ENCODE measurements around the gene TUBGCP6. TPM values are rescaled to one million over a fixed set of nuclear protein-coding genes. Genes with fewer than 3 reads are reported as not detected.
"Not testable (repeated sequence)": the region's sequence is repeated elsewhere in the genome, so short reads cannot be mapped to it uniquely, and the experiment has no call there.

TUBGCP6 gene
- polyA plus RNA-seq, 1 donor = 27.3 TPM

DNA sequence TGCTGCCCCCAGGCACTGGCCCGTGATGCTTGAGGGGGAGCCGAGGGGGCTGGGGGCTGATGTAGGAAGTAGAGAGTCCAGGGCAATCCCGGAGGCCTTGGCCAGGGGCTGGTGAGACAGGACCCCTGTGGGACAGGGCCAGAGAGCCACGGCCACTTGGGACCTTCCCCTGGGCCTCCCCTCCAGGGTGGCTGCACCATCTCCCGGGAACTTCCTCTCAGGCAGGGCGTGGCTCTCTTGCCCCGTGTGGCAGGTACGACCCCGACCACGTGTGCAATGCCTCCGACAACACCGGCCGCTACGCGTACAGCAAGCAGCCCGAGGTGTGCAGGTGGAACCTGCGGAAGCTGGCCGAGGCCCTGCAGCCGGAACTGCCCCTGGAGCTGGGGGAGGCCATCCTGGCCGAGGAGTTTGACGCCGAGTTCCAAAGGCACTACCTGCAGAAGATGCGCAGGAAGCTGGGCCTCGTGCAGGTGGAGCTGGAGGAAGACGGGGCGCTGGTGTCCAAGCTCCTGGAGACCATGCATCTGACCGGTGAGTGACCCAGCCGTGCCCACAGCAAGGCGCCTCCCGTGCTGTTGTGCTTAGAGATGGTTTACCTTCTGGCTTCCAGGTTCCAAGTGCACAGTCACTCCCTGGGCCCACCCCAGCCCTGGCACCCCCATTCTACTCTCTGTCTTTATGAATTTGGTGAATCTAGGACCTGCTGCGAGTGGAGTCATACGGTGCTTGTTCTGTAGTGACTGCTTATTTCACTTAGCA is 34.3 kb downstream of the TUBGCP6 start:
- no peak for DNase-seq (ENCODE audit: low read depth)

DNA sequence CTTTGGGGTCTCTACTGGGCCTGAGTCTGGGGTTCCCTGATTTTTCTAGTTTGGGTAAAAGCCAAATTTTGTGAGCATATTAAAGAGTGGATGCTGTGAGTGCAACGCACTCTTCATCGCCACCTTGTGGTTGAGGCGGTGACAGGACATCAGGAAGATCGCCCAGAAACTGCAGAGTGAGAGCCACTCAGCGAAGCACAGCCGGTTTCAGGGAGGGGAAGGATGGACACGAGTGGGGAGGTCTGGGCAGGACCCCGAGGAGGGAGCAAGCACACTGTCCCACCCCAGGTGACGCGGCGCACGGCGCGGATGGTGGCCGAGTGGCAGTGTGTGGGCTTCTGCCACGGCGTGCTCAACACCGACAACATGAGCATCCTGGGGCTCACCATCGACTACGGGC is 34.9 kb downstream of the TUBGCP6 start:
- DNase-seq (ENCODE audit: low read depth) = no peak

DNA sequence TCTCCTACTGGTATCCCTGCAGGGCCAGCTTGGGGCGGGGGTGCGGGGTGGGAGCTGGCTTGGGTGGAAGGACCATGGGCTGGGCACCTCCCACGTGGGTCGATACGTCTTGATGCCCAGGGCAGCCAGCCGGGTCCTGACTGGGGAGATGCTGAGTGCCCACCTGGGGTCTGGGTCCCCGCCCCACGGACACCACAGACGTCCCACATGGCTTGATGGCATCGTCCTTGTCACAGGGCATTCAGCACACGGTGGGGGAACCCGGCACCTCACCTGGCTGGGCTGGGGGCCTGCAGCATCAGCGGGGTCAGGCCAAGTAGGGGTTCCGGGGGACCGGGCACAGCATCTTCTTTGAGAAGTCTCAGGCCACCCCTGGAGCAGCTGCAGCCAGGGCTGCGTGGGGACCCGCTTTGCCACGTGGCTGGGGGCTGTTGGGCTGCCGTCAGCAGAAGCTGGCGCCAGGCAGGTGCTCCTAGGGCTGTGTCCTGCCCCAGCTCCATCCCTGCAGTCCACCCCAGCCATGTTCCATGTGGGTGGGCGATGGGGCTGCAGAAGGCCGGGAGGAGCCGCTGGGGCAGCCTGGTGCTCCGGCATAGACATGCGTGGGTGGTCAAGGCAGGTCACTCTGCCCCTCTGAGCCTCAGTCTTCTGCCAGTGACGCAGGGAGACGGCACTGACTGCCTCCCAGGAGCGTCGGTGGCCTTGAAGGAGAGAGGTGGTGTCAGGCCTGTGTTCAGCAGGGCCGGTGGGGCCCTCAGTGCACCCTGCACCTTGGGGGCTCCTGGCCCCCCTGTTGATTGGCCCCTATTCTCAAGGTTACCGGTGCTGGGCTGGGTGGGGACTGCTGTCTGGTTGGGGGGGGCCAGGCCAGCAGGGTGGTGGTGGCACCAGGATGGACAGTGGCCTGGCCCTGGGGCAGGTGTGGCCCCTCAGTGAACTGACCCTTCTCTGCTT is 35.6 kb downstream of the TUBGCP6 start:
- DNase-seq (ENCODE audit: low read depth) = no peak

DNA sequence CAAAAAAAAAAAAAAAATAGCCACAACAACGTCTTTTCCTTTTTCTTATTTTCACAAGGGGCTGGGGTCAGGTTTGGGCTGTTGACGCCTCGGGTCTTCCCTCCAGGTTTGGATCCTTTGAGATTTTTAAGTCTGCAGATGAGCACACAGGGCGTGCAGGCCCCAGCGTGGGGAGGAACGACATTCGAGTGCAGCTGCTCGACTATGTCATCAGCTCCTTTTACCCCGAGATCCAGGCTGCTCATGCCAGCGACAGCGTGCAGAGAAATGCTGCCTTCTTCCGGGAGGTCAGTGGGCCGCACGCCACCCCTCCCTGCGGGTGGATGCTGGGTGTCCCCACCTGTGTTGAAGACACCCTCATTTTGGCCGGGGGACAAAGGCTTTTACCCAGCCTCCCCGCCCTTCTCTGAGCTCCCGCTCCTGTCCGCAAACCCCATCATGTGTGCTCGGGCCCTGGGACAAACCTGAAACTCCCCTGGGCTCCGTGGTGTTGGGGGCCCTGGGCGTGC is 36.3 kb downstream of the TUBGCP6 start:
- DNase-seq (ENCODE audit: low read depth) = no peak

DNA sequence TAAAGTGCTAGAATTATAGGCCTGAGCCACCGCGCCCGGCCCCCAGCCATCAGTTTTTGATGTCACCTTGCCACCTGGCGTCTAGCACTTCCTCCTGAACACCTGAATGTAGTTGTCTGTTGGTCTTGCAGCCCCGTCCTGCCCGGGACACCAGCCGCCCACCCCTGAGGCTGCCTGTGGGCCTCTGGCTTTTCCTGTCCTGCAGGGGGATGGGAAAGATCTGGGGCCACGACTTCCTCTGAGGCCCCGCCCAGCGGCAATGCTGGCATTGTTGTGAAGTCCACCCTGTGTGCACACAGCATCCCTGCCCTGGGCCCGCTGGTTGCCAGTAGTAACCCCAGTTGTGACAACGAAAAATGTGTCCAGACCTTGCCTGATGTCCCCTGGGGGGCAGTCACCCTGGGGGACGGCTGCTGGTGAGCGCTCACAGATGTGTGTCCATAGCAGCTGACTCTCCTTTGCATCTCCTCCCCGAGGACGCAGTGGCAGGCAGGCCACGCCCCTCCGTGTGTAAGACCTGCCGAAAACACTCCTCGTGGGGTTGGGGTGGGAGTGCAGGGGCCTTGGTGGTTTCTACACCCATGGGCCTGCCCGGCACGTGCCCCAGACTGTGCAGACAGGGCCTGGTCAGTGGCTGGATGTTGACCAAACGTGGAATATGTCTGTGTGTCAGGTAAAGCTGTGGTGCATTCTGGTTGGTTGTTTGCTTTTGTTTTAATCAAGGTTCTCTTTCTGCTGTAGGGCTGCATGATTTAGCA is 37.3 kb downstream of the TUBGCP6 start:
- no peak for DNase-seq (ENCODE audit: low read depth)

DNA sequence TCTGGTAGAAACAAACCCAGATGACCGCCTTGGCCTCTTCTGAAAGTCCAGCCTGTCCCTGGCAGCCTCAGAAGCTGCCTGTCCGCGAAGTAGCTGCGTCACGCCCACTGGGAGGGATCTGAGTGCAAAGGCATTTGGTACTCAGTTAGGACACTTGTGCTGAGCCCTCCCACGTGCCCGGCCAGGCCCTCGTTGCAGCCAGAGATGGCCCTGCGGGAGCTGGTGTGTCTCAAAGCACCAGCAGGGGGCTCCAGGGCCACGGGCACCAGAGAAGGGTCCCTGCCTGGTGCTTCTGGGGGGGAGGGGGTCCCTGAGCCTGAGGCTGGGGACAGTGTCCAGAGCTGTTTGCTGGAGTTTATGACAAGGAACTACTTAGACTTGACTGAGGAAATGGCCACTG is 38.2 kb downstream of the TUBGCP6 start:
- no peak for DNase-seq (ENCODE audit: low read depth)

GRCh38 chr22:50205781-50206569 is 38.8 kb downstream of the TUBGCP6 start:
- DNase-seq (ENCODE audit: low read depth) = no peak

DNA sequence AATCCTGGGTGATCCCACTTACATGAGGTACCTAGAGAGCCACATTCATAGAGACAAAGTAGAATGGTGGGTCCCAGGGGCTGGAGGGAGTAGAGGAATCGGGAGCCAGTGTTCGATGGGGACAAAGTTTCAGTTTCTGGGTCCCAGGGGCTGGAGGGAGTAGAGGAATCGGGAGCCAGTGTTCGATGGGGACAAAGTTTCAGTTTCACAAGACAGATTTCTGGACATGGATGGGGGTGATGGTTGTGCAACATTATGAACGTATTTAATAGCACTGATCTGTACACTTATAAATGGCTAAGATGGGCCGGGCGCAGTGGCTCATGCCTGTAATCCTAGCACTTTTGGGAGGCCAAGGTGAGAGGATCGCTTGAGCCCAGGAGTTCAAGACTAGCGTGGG is 39.8 kb downstream of the TUBGCP6 start:
- not testable (repeated sequence) for DNase-seq (ENCODE audit: low read depth)

- no peak for DNase-seq (ENCODE audit: low read depth)
Measured at GRCh38 chr22:50204571-50204970, 40.3 kb downstream of the TUBGCP6 start.

- no peak for DNase-seq (ENCODE audit: low read depth)
Measured at GRCh38 chr22:50203288-50203687, 41.5 kb downstream of the TUBGCP6 start.

GRCh38 chr22:50202130-50202666 is 42.6 kb downstream of the TUBGCP6 start:
- no peak for DNase-seq (ENCODE audit: low read depth)

DNA sequence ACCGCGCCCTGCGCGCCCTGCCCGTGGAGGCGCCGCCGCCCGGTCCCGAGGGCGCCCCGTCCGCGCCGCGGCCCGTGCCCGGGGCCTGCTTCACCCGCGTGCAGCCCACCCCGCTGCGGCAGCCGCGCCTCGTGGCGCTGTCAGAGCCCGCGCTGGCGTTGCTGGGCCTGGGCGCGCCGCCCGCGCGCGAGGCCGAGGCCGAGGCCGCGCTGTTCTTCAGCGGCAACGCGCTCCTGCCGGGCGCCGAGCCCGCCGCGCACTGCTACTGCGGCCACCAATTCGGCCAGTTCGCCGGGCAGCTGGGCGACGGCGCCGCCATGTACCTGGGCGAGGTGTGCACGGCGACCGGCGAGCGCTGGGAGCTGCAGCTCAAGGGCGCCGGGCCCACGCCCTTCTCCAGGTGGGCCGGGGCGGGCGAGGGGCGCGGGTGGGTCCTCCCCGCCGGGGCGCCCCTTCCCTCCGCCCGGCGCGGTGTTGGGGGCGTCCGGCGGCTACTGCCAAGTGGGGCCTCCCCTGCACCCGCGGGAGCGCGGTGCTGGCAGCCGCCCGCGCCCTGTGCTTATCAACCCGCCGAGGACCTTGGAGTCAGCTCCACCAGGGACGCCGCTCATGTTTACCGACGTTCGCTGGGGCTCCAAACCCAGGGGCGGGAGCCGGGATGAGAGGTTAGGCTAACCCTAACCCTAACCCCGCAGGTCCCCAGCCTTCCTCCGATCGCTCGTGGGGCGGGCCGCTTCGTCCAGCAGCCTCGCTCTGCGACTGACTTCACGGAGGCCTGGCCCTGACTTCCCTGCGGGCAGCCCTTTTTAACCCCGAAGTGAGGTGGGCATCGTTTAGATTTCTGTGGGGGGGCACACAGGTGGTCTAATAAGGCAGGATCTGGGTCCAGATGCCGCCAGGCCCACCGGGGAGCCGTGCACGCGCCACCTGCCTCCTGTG is 43.4 kb downstream of the TUBGCP6 start:
- no peak for DNase-seq (ENCODE audit: low read depth)

DNA sequence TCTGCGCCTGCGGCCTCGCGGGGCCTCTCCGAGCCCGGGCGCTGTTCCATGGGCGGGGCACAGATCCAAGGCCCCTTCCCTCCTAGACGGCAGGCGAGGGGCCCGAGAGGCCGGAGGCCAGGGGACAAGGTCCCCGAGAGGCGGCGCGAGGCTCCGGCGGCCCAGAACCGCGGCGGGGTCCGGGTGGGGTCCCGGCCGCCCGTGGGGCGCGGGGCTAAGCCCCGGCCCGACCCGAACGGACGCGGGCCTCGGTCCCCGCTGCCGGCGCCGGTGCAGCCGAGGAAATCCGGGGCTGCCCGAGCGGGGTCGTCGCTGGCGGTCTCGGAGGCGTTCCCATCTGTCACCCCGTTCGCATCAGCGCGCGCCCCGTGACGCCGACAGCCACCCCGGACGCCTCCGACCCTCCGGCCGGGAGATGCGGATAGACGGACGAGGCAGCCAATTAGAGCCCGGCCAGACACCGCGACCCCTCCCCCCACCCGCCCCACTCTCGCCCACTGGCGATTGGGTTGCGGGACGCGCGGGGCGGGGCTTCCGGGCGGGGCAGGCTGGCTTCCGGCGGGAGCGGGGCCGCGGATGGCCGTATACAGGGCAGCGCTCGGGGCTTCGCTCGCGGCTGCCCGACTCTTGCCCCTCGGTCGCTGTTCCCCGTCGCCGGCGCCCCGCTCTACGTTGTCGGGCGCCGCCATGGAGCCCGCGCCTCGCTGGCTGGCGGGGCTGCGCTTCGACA is 44.2 kb downstream of the TUBGCP6 start, which contains the start of gene SELENOO:
Gene SELENOO (plus strand): TSS at position 551 of the 730 bp plus-strand sequence. CDS start 26 bp downstream, at position 577.
- no peak for DNase-seq (ENCODE audit: low read depth)

DNA sequence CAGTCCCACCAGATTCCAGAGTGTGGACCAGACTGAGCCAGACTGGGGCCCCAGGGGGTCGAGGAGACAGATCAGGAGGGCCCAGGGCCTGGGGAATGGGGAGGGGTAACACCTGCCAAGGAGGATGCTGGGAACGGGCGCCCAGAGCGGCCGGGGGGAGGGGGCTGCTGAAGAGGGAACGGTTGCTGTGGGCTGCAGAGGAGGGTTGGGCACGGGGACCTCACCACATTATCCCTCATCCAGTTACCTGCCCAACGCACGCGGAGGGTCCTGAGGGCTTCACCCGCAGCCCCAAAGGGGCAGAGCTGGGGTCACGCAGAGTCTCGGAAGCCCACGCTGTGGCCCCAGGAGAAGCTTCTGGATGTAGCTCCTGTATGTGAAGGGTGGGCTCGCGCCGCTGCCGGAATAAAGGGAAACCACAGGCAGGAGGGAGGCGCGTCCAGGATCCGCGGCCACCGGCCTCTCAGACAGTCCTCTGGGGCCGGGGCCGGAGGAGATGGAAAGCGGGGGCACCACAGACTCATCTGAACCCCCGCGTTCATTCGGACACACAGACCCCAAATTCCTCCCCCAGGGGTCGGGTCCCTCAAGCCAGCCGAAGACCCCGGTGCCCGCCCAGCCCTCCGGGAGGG is 44.9 kb downstream of the TUBGCP6 start:
- DNase-seq (ENCODE audit: low read depth) = no peak

DNA sequence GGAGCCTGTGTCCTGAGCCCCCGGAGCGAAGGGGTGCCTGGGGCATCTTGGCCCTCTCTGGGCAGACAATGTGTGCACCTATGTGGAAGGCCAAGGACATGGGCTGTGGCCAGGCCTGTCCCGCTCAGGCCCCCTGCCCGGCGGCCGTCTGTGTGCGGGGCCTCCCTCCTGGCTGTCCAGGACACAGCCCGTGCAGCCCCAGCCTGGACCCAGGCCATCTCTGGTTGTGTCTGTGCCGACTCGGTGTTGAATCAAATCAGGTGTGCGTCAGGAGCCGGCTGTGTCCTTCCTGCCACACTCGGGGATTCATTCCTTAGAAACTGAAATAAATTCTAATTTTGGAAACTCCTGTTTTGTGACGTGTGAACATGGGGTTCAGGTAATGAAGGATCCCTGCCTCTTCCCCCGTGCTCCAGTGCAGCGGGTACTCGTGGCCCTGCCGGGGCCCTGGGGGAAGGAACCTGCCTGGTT is 45.5 kb downstream of the TUBGCP6 start:
- no peak for DNase-seq (ENCODE audit: low read depth)

GRCh38 chr22:50198624-50199017 is 46.2 kb downstream of the TUBGCP6 start:
- no peak for DNase-seq (ENCODE audit: low read depth)

DNA sequence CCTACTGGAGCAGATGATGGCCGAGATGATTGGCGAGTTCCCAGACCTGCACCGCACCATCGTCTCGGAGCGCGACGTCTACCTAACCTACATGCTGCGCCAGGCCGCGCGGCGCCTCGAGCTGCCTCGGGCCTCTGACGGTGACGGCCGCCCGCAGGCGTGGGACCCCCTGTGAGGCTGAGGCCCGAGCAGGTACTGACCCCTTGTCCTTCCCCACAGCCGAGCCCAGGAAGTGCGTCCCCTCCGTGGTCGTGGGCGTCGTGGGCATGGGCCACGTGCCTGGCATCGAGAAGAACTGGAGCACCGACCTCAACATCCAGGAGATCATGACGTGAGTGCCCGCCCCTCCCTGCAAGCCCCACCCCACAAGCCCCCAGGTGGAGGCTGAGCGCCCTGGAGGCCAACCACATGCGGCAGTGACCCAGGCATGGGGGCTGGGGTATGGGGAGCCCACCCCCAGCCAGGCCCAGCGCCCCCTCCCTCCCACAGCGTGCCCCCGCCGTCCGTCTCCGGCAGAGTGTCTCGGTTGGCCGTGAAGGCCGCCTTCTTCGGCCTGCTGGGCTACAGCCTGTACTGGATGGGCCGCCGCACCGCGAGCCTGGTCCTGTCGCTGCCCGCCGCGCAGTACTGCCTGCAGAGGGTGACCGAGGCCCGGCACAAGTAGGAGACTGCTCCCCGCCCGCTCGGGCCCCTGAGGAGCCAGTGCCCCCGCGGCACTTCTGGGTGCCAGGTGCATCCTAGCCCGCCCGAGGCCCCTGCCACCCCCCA is 46.8 kb downstream of the TUBGCP6 start:
- no peak for DNase-seq (ENCODE audit: low read depth)
